Measurements from ENCODE around the gene CCDC80.
A peak's percentile ranks its signal among the peaks of the same experiment; 100 is the strongest.

The CCDC80 gene

GRCh38 chr3:112633191-112633590, 7.8 kb downstream of the CCDC80 start:
- DNase-seq, result no peak

DNA sequence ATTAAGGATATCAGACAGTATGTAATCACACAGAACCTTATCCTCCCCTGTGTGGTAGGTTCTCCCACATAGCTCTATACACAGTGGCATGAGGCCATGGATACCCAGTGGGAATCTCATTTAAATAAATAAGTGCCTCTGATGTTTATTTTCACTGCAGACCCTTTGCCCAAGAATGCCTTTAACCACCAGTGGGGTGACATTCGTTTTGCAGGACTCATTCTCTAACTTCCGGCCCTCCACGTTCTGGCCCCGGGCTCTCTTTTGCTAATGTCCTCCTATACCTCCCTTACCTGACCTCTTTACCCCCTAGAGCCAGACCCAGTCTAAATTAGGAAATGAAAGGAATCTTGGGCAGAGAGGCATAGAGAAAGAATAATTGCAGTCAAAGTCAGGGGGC, 8.3 kb downstream of the CCDC80 start:
- no peak for DNase-seq

GRCh38 chr3:112631257-112631656, 9.7 kb downstream of the CCDC80 start:
- DNase-seq, result no peak

DNA sequence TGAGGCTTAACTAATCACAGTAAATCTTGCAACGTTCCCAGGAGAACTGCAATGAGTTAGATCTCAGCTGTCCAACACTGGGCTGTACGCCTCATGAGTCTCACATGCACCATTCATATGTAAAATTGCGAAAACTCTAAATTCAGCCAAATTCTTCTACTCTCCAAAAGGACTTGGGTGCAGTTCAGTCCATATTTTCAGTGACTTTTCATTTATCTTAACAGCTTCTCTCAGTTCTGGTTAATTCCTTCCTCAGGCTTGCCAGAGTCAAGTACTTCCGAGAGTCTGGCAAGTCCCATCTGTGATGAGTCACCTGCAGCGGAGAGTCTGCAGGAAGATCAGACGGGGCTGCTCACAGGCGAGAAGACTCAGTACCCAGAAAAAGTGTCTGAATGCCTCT, 11.5 kb downstream of the CCDC80 start:
- DNase-seq, result peak; percentile 19 to 51

GRCh38 chr3:112627919-112628466, 12.9 kb downstream of the CCDC80 start:
- DNase-seq, result no peak

DNA sequence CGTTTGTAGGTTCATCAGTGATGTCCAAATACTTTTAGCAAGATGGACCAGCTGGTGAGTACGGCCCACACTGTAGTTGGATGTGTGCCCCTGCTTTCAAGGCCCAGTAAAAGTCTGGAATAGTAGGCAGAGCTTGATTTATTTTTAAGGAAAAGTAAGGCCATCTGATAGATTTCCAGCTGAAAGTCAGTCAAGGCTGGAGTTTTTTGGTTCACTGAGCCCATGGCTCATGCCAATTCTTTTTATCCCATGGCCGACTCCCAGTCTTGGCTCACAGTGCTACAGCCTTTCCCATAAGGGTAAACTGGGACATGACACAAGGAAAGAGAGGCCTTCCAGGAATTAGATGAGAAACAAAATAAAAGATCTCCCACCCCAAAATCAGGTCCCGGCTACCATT, 13.5 kb downstream of the CCDC80 start:
- DNase-seq, result no peak

- DNase-seq, result no peak
These were observed 17.2 kb downstream of the CCDC80 start for GRCh38 chr3:112623717-112624116.

- no peak for DNase-seq
These were observed 17.7 kb downstream of the CCDC80 start for GRCh38 chr3:112623213-112623612.

- DNase-seq, result no peak
These were observed 21.6 kb downstream of the CCDC80 start for GRCh38 chr3:112619295-112619694.

- DNase-seq, result no peak
These were observed 23.7 kb downstream of the CCDC80 start for GRCh38 chr3:112617285-112617684.

GRCh38 chr3:112615989-112616731, 24.8 kb downstream of the CCDC80 start:
- no peak for DNase-seq

DNA sequence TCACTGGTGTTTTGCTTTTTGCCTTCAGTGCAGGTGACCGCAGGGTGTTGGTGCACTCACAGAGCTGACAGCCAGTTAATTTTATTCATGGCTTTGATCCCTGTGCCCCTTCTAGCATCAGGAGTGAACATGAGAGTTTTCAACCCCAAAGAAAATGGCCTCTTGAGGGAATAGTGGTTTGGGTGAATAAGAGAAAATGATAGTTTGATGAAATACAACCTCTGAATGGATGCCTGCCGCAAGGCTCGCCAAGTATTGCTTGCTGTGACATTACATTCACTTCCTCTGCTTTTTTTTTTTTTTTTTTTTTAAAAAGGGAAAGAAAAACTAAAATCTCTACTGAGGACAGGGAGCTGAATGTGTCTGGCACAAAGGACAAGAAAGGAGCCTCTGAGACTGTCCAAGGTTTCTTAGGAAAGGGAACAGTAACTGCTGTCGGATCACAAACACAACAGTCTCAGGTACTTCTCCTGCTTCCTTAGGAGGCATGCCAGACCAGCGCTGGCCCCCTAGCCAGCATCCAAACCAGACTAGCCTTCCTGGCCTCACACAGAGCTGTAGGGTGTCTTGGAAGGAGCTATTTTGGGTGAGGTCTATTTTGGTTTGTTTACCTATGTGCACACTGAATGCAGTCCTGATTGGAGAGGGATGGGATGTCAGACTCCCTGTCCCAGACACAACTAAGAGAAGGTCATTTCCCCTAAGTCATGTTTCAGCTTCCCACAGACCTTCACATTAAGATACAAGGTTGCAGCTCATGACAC, 29.0 kb downstream of the CCDC80 start:
- no peak for DNase-seq

- no peak for DNase-seq
These were observed 30.8 kb downstream of the CCDC80 start for GRCh38 chr3:112610121-112610520.

DNA sequence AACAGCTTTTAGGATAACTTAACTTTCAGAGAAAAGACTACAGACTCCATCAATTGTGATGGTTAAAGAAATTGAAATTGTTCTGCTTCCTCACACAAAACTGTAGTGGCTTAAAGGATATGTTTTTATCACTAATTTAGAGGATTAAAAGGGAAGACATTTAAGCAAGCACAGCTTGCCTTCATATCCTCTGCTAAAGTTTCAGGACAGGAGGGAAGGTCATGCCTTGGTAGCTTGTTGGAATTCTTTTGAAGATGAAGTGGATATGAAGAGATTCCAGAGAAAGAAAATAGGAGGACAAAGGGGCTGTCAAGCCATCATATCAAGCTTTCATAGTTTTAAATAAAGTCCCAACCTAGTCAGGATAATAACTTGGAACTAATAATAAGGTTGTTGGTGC, 33.1 kb downstream of the CCDC80 start:
- DNase-seq, result no peak

- DNase-seq, result no peak
These were observed 34.8 kb downstream of the CCDC80 start for GRCh38 chr3:112606098-112606497.

- peak; percentile 36 for DNase-seq
These were observed 35.7 kb downstream of the CCDC80 start for GRCh38 chr3:112605285-112605684.

GRCh38 chr3:112604536-112604935, 36.4 kb downstream of the CCDC80 start:
- DNase-seq, result peak; percentile 21 to 31

DNA sequence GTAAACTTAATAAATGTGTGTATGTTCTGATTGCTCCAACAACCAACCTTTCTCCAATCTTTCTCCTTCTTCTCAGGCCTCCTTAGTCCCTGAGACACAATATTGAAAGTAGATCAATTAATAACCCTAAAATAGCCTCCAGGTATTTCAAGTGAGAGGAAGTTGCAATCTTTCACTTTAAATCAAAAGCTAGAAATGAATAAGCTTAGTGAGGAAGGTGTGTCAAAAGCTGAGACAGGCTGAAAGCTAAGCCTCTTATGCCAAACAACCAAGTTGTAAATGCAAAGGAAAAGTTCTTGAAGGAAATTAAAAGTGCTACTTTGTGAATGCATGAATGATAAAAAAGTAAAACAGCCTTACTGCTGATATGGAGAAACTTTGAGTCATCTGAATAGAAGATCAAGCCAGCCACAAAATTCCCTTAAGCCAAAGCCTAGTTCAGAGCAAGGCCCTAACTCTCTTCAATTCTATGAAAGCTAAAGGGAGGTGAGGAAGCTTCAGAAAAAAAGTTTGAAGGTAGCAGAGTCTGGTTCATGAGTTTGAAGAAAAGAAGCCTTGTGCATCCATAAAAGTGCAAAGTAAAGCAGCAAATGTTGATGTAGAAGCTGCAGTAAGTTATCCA, 38.6 kb downstream of the CCDC80 start:
- DNase-seq, result no peak

GRCh38 chr3:112598731-112599130, 42.2 kb downstream of the CCDC80 start:
- no peak for DNase-seq

- no peak for DNase-seq
These were observed 43.0 kb downstream of the CCDC80 start for GRCh38 chr3:112597945-112598344.

DNA sequence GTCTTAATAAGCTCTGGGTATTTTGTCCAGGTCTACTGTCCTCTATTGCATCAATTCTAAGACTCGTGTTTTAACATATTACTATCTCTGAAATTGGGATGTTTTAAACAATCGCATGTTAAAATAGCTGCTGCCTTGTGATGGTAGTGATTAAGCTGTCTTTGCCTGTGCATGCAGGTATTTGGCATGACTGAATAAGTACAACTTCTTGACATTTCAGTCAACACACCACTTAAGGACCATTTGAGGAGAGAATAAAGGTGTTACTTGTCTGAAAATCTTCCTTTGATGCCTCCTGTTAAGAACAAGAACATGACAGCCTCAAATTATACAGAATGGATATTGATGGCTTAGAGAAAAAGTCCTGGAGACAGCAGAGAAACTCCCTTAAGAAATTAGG, 46.1 kb downstream of the CCDC80 start:
- DNase-seq, result no peak

GRCh38 chr3:112593258-112593657, 47.7 kb downstream of the CCDC80 start:
- no peak for DNase-seq

DNA sequence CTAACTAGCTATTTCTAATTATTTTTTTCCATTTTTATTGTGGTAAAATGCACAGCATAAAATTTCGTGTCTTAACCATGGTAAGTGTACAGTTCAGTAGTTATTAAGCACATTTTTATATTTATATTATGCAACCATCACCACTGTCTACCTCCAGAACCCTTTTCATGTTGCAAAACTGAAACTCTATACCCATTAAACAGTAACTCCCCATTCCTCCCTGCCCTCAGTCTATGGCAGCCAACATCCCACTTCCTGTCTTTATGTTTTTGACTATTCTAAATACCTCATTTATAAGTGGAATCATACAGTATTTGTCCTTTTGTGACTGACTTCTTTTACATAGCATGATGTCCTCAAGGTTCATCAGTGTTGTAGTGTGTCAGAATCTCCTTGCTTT, 53.6 kb downstream of the CCDC80 start:
- no peak for DNase-seq

DNA sequence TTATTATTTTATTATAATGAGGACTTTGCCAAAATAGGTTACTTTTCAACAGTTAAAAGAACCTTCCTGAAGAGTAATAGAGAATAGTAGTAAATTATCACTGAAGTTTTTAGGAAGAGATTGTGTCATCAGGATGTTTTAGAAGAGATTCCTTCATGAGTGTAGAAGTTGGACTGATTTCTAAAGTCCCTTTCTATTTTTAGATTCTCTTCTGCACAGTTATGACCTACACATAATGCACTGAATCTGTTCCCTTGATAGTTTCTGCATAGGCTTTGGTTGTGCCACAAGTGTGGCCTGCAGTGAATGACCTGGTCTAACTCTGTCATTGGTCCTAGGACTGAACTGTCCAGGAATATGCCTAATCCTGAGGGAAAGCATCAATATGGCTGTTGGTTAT, 55.2 kb downstream of the CCDC80 start:
- no peak for DNase-seq
